GM21619 (cell line): Measurements from ENCODE around the gene HERC5.
"Not testable (repeated sequence)": the region's sequence is repeated elsewhere in the genome, so short reads cannot be mapped to it uniquely, and the experiment has no call there.

Experiments
- ATAC-seq: cut with Tn5 transposase; IDR thresholded peaks from one replicate; pipeline ENCODE4 v1.9.1; 2021; ENCODE audit not compliant: unreplicated experiment

HERC5 gene

GRCh38 chr4:88456670-88457306 lies at the start of gene HERC5:
Gene HERC5, plus strand, starts transcription at chr4:88457119. Its CDS starts 151 bp downstream, at chr4:88457270.
- ATAC-seq, result peak; percentile 90

GRCh38 chr4:88409206-88409605 lies 47.7 kb upstream of the HERC5 start:
- ATAC-seq, result no peak

- no peak for ATAC-seq
Measured at GRCh38 chr4:88409789-88410188, 47.1 kb upstream of the HERC5 start.

- peak; percentile 58 for ATAC-seq
Measured at GRCh38 chr4:88411491-88412096, 45.3 kb upstream of the HERC5 start.

- no peak for ATAC-seq
Measured at GRCh38 chr4:88413801-88414200, 43.1 kb upstream of the HERC5 start.

GRCh38 chr4:88414755-88415154 lies 42.2 kb upstream of the HERC5 start:
- ATAC-seq, result no peak

- no peak for ATAC-seq
Measured at GRCh38 chr4:88415982-88416381, 40.9 kb upstream of the HERC5 start.

GRCh38 chr4:88418411-88418810 lies 38.5 kb upstream of the HERC5 start:
- ATAC-seq, result no peak

GRCh38 chr4:88419874-88420273 lies 37.0 kb upstream of the HERC5 start:
- peak; percentile 67 for ATAC-seq

- ATAC-seq, result no peak
Measured at GRCh38 chr4:88420844-88421243, 36.1 kb upstream of the HERC5 start.

GRCh38 chr4:88422403-88422802 lies 34.5 kb upstream of the HERC5 start:
- ATAC-seq, result no peak

GRCh38 chr4:88429401-88429800 lies 27.5 kb upstream of the HERC5 start:
- ATAC-seq, result no peak

GRCh38 chr4:88435987-88436693 lies 20.8 kb upstream of the HERC5 start:
- no peak for ATAC-seq

- not testable (repeated sequence) for ATAC-seq
Measured at GRCh38 chr4:88437873-88438272, 19.0 kb upstream of the HERC5 start.

- ATAC-seq, result no peak
Measured at GRCh38 chr4:88439161-88439760, 17.7 kb upstream of the HERC5 start.

- ATAC-seq, result no peak
Measured at GRCh38 chr4:88440146-88440545, 16.8 kb upstream of the HERC5 start.

GRCh38 chr4:88441696-88442095 lies 15.2 kb upstream of the HERC5 start:
- no peak for ATAC-seq

- ATAC-seq, result no peak
Measured at GRCh38 chr4:88442689-88443191, 14.2 kb upstream of the HERC5 start.

- no peak for ATAC-seq
Measured at GRCh38 chr4:88443486-88443885, 13.4 kb upstream of the HERC5 start.

- no peak for ATAC-seq
Measured at GRCh38 chr4:88445252-88445651, 11.7 kb upstream of the HERC5 start.

- ATAC-seq, result no peak
Measured at GRCh38 chr4:88446124-88446523, 10.8 kb upstream of the HERC5 start.
